Measurements from ENCODE around the gene ARID5B.

DNA sequence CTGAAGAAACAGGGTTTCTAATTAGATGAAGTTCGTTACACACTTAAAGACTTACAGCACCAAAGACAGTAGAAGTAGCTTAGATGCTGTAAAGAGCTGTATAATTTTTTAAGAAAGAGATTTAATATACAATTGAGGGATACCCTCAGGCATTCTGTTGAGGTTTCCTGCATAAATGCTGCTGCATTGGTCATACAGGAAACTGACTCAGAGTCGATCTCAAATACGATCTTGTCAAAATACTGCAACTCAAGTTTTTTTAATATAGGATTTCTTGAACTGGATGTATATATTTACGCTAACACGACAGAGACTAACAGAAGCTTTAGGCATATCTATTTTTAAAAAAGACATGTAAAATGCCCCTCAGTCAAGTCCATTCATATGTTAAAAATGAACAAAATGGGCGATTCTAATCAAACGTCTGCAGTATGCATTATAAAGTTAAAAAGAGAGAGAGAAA lies 2.4 kb upstream of the ARID5B start:
- TF ChIP-seq, protein P1, sequence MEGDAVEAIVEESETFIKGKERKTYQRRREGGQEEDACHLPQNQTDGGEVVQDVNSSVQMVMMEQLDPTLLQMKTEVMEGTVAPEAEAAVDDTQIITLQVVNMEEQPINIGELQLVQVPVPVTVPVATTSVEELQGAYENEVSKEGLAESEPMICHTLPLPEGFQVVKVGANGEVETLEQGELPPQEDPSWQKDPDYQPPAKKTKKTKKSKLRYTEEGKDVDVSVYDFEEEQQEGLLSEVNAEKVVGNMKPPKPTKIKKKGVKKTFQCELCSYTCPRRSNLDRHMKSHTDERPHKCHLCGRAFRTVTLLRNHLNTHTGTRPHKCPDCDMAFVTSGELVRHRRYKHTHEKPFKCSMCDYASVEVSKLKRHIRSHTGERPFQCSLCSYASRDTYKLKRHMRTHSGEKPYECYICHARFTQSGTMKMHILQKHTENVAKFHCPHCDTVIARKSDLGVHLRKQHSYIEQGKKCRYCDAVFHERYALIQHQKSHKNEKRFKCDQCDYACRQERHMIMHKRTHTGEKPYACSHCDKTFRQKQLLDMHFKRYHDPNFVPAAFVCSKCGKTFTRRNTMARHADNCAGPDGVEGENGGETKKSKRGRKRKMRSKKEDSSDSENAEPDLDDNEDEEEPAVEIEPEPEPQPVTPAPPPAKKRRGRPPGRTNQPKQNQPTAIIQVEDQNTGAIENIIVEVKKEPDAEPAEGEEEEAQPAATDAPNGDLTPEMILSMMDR (IDR thresholded peaks at IDR 0.05; ENCODE audit: low read depth, low read length), result no peak
- TF ChIP-seq POLR2A (IDR thresholded peaks at IDR 0.05; ENCODE audit: extremely low read depth, insufficient read length), result no peak
- TF ChIP-seq MYC (IDR thresholded peaks at IDR 0.05; ENCODE audit: low read depth, low read length), result no peak
- TF ChIP-seq, protein P2, sequence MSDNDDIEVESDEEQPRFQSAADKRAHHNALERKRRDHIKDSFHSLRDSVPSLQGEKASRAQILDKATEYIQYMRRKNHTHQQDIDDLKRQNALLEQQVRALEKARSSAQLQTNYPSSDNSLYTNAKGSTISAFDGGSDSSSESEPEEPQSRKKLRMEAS (IDR thresholded peaks at IDR 0.05; ENCODE audit: low read depth, low read length), result no peak
